B cell (primary cell): Measurements from ENCODE around the gene DKK1. TPM values are rescaled to one million over a fixed set of nuclear protein-coding genes. Genes with fewer than 3 reads are reported as not detected.

Experiments used
- ATAC-seq: fragments of 200-7000 bp; cut with Tn5 transposase; one replicate; pipeline ENCODE4 v1.10.0; 2021; ENCODE audit warnings: low read depth, mild to moderate bottlenecking, moderate number of reproducible peaks, moderate library complexity
- CTCF ChIA-PET: fragments of 350-600 bp; sonication (Branson Sonifier 250); formaldehyde crosslinking; loops from one replicate; lab custom pipeline; 2021; ENCODE audit warnings: antibody characterized with exemption, inconsistent platforms; lab: Charles Lee
- POLR2A ChIA-PET: fragments of 350-600 bp; sonication (Branson Sonifier 250); formaldehyde crosslinking; loops from one replicate; lab custom pipeline; 2021; ENCODE audit warnings: antibody characterized with exemption; lab: Charles Lee
- DNase-seq: peaks from one replicate; pipeline ENCODE4 v3.0.0; 2013
- H2AFZ ChIP-seq: 2 replicates; pipeline ENCODE4 v1.6.1; 2012; ENCODE audit warnings: mild to moderate bottlenecking, low read depth, low read length; ENCODE audit not compliant: insufficient read depth, poor library complexity, severe bottlenecking
- H3K27ac ChIP-seq, 2 donors: 1 replicate in 1 of 2; 2 replicates in 1 of 2; pipeline ENCODE4 v1.5.1; 2012 to 2013; ENCODE audit warnings: low read length in 2 of 2, mild to moderate bottlenecking in 2 of 2, moderate library complexity in 1 of 2
- H3K27me3 ChIP-seq, 4 experiments: fragments of 200-600 bp in 1 of 4; sonication (generic) in 1 of 4; replicated peaks in 1 of 4; 1 replicate in 2 of 4; 2 replicates in 2 of 4; pipeline versions ENCODE4 v1.6.1 to v1.7.0; 2013 to 2016; ENCODE audit warnings: low read length in 3 of 4, mild to moderate bottlenecking in 2 of 4, mixed read lengths in 1 of 4, moderate library complexity in 1 of 4; ENCODE audit not compliant: insufficient read depth in 4 of 4, control insufficient read depth in 3 of 4; ENCODE audit errors: control extremely low read depth in 1 of 4
- H3K36me3 ChIP-seq, 2 experiments: replicated peaks in 1 of 2; 1 replicate in 1 of 2; 2 replicates in 1 of 2; pipeline versions ENCODE4 v1.6.1 to v1.7.1; 2013; ENCODE audit warnings: low read length in 1 of 2; ENCODE audit not compliant: insufficient read depth in 2 of 2, control insufficient read depth in 1 of 2; ENCODE audit errors: control extremely low read depth in 1 of 2, extremely low read depth in 1 of 2
- H3K4me1 ChIP-seq, 2 donors: fragments of 200-600 bp in 1 of 2; sonication (generic) in 1 of 2; 1 replicate in 1 of 2; 2 replicates in 1 of 2; pipeline versions ENCODE4 v1.5.1 to v1.6.1; 2013 to 2017; ENCODE audit warnings: low read length in 2 of 2; ENCODE audit not compliant: control insufficient read depth in 2 of 2, insufficient read depth in 2 of 2
- H3K4me2 ChIP-seq: replicated peaks from 2 replicates; pipeline ENCODE3; 2012; ENCODE audit warnings: mild to moderate bottlenecking, low read depth, low read length; ENCODE audit not compliant: poor library complexity, severe bottlenecking
- H3K4me3 ChIP-seq, 5 experiments: fragments of 200-600 bp in 1 of 5; sonication (generic) in 1 of 5; 1 replicate in 3 of 5; 2 replicates in 2 of 5; pipeline versions ENCODE4 v1.5.1 to v1.7.0; 2011 to 2016; ENCODE audit warnings: low read length in 4 of 5, mild to moderate bottlenecking in 4 of 5, low read depth in 2 of 5, control low read depth in 1 of 5, moderate library complexity in 1 of 5; ENCODE audit not compliant: insufficient read depth in 1 of 5; ENCODE audit errors: control extremely low read depth in 1 of 5, extremely low read depth in 1 of 5
- H3K79me2 ChIP-seq: fragments of 200-600 bp; sonication (generic); one replicate; pipeline ENCODE4 v1.6.0; 2016; ENCODE audit warnings: low read length; ENCODE audit not compliant: control insufficient read depth, insufficient read depth
- H3K9ac ChIP-seq: fragments of 200-600 bp; sonication (generic); 2 replicates; pipeline ENCODE4 v1.6.1; 2017; ENCODE audit warnings: mild to moderate bottlenecking, low read length, moderate library complexity
- H3K9me3 ChIP-seq, 3 donors: one replicate each; pipeline versions ENCODE4 v1.6.1 to v1.7.1; 2013; ENCODE audit warnings: low read length in 2 of 3; ENCODE audit not compliant: control insufficient read depth in 2 of 3, insufficient read depth in 1 of 3; ENCODE audit errors: control extremely low read depth in 1 of 3
- H4K20me1 ChIP-seq: 2 replicates; pipeline ENCODE4 v1.6.0; 2012; ENCODE audit warnings: mild to moderate bottlenecking, low read length; ENCODE audit not compliant: insufficient read depth, control insufficient read depth, poor library complexity, severe bottlenecking
- H3K27ac Mint-ChIP-seq: one replicate; pipeline ENCODE4 v1.8.0; 2021; ENCODE audit warnings: mixed read lengths
- H3K27me3 Mint-ChIP-seq: one replicate; pipeline ENCODE4 v1.8.0; 2021; ENCODE audit warnings: mixed read lengths
- H3K4me1 Mint-ChIP-seq: one replicate; pipeline ENCODE4 v1.8.0; 2021; ENCODE audit warnings: mixed read lengths
- H3K4me3 Mint-ChIP-seq: one replicate; pipeline ENCODE4 v1.8.0; 2021; ENCODE audit warnings: mixed read lengths
- H3K9me3 Mint-ChIP-seq: one replicate; pipeline ENCODE4 v1.8.0; 2022; ENCODE audit warnings: mixed read lengths; ENCODE audit not compliant: insufficient read depth
- CTCF ChIP-seq: fragments of 200-600 bp; IDR thresholded peaks from one replicate; pipeline ENCODE4 v1.8.0; 2022; ENCODE audit warnings: antibody characterized with exemption, mild to moderate bottlenecking
- EZH2 ChIP-seq: IDR thresholded peaks from 2 replicates; pipeline ENCODE4 v1.6.1; 2012; ENCODE audit warnings: borderline replicate concordance, low read depth, mild to moderate bottlenecking, moderate library complexity, low read length; ENCODE audit not compliant: insufficient read depth, poor library complexity, severe bottlenecking
- WGBS: methylation state at CpG from one replicate; pipeline ENCODE4 v1.1.5; 2013; ENCODE audit warnings: missing lambda C conversion rate; ENCODE audit not compliant: insufficient coverage; 5-methylcytosine and 5-hydroxymethylcytosine counted together
- intact Hi-C: fragments of 100-400 bp; cut with micrococcal nuclease; formaldehyde crosslinking; loops from one replicate; pipeline ENCODE4 v1.10.0; 2022
- polyA plus RNA-seq: library from polyadenylated mRNA; depleted of rRNA; stranded (reverse); fragments of >200 nt; gene quantifications from 2 replicates; pipeline ENCODE4 v1.2.3, GENCODE V29; 2012
- total RNA-seq, 2 donors: library from RNA; stranded (reverse); fragments of 120-200 nt in 1 of 2; gene quantifications; 1 replicate in 1 of 2; 2 replicates in 1 of 2; pipeline versions ENCODE4 v1.2.3 to v1.2.4, GENCODE V29; 2013 to 2022

The DKK1 gene
- total and polyA plus RNA-seq, 2 donors (not counting 1 experiment from before 2014, with no cell fraction given): not detected

GRCh38 chr10:52276163-52276562, 37.9 kb upstream of the DKK1 start:
- Mint-ChIP-seq H3K9me3 (no peaks in the 10 kb centered on the region), H3K4me1 (no peaks in the 10 kb centered on the region), H3K4me3 (no peak overlapping the region), H3K27me3 (no peaks in the 10 kb centered on the region), H3K27ac (no peak overlapping the region)
- Histone ChIP-seq H3K27me3 (no peaks in the 10 kb centered on the region), H3K36me3 (no peaks in the 10 kb centered on the region), H3K4me1 (no peaks in the 10 kb centered on the region), H3K79me2 (no peaks in the 10 kb centered on the region), H2AFZ (no peak overlapping the region), H3K27ac (no peak overlapping the region), H3K9me3 (peaks cover 2 to 4% (median 2%) of the 10 kb centered on the region in 3 donors), H3K9ac (no peak overlapping the region), H4K20me1 (no peaks in the 10 kb centered on the region), H3K4me2 (no peak overlapping the region), H3K4me3 (no peak overlapping the region)
- ChIA-PET POLR2A (no interaction called here), CTCF (no interaction called here)
- no CpG with 5 or more reads among the region's 2 CpGs for WGBS
- intact Hi-C loops: no loop called here
- DNase-seq (no peak), ATAC-seq (no peak)
- TF ChIP-seq CTCF (no peak), EZH2 (no peak)

GRCh38 chr10:52276986-52277385, 37.1 kb upstream of the DKK1 start:
- H3K27ac ChIP-seq: no peak overlapping the region
- TF ChIP-seq CTCF: no peak
- no peak for TF ChIP-seq EZH2
- no peak overlapping the region for H3K4me3 Mint-ChIP-seq
- ATAC-seq: no peak
- 100% methylated on average over 1 of the region's 1 CpG for WGBS
- H3K4me1 ChIP-seq: no peaks in the 10 kb centered on the region
- no peaks in the 10 kb centered on the region for H3K79me2 ChIP-seq
- no peak overlapping the region for H3K27ac Mint-ChIP-seq
- H3K27me3 ChIP-seq: no peaks in the 10 kb centered on the region
- no peak for DNase-seq
- no peaks in the 10 kb centered on the region for H3K36me3 ChIP-seq
- H3K4me1 Mint-ChIP-seq: no peaks in the 10 kb centered on the region
- H3K4me3 ChIP-seq: no peak overlapping the region
- H2AFZ ChIP-seq: no peak overlapping the region
- H3K9me3 ChIP-seq: peaks cover 2 to 4% (median 2%) of the 10 kb centered on the region in 3 donors
- POLR2A ChIA-PET: no interaction called here
- H3K27me3 Mint-ChIP-seq: no peaks in the 10 kb centered on the region
- CTCF ChIA-PET: no interaction called here
- intact Hi-C loops: no loop called here
- no peaks in the 10 kb centered on the region for H4K20me1 ChIP-seq
- no peak overlapping the region for H3K4me2 ChIP-seq
- H3K9ac ChIP-seq: no peak overlapping the region
- H3K9me3 Mint-ChIP-seq: no peaks in the 10 kb centered on the region
